Astrocyte (in vitro differentiated cells and primary cell): ENCODE results near the gene GLCCI1. TPM values are rescaled to one million over a fixed set of nuclear protein-coding genes. Genes with fewer than 3 reads are reported as not detected.

Experiments used
- DNase-seq: peaks from one replicate; pipeline ENCODE4 v3.0.0-alpha.2; 2010; ENCODE audit warnings: low read depth
- FAIRE-seq: peaks from 2 replicates; lab custom pipeline; 2011; peaks lifted over from hg19 to GRCh38; lab: Jason Lieb, UNC
- H2AFZ ChIP-seq: 2 replicates; pipeline ENCODE4 v1.6.0; 2012; ENCODE audit warnings: low read depth, low read length, inconsistent platforms
- H3K27ac ChIP-seq: 2 replicates; pipeline ENCODE4 v1.5.1; 2011; ENCODE audit warnings: low read depth, low read length, inconsistent platforms
- H3K27me3 ChIP-seq: 2 replicates; pipeline ENCODE4 v1.6.0; 2011; ENCODE audit warnings: low read length, inconsistent platforms; ENCODE audit not compliant: insufficient read depth
- H3K36me3 ChIP-seq: 2 replicates; pipeline ENCODE4 v1.5.1; 2011; ENCODE audit warnings: low read length, inconsistent platforms; ENCODE audit not compliant: insufficient read depth
- H3K4me1 ChIP-seq: 2 replicates; pipeline ENCODE4 v1.5.1; 2011; ENCODE audit warnings: low read length, inconsistent platforms; ENCODE audit not compliant: insufficient read depth
- H3K4me2 ChIP-seq: 2 replicates; pipeline ENCODE4 v1.6.0; 2012; ENCODE audit warnings: low read length, inconsistent platforms
- H3K4me3 ChIP-seq: 2 replicates; pipeline ENCODE4 v1.5.1; 2011; ENCODE audit warnings: low read depth, mild to moderate bottlenecking, low read length, inconsistent platforms; ENCODE audit not compliant: insufficient read depth
- H3K79me2 ChIP-seq: 2 replicates; pipeline ENCODE4 v1.6.0; 2012; ENCODE audit warnings: mild to moderate bottlenecking, low read length, inconsistent platforms; ENCODE audit not compliant: insufficient read depth
- H3K9ac ChIP-seq: 2 replicates; pipeline ENCODE4 v1.6.0; 2012; ENCODE audit warnings: mild to moderate bottlenecking, low read length, inconsistent platforms
- H3K9me3 ChIP-seq: 2 replicates; pipeline ENCODE4 v1.5.1; 2012; ENCODE audit warnings: low read depth, mild to moderate bottlenecking, low read length, inconsistent platforms; ENCODE audit not compliant: insufficient read depth
- H4K20me1 ChIP-seq: 2 replicates; pipeline ENCODE4 v1.6.0; 2012; ENCODE audit warnings: low read length, inconsistent platforms; ENCODE audit not compliant: insufficient read depth
- H3K27ac Mint-ChIP-seq: one replicate; pipeline ENCODE4 v1.8.0; 2021; ENCODE audit warnings: mild to moderate bottlenecking, mixed read lengths; ENCODE audit not compliant: unreplicated experiment
- H3K27me3 Mint-ChIP-seq: one replicate; pipeline ENCODE4 v1.8.0; 2021; ENCODE audit warnings: low read depth, mixed read lengths; ENCODE audit not compliant: unreplicated experiment
- H3K36me3 Mint-ChIP-seq: one replicate; pipeline ENCODE4 v1.8.0; 2021; ENCODE audit warnings: low read depth, mixed read lengths; ENCODE audit not compliant: unreplicated experiment
- H3K4me1 Mint-ChIP-seq: one replicate; pipeline ENCODE4 v1.8.0; 2021; ENCODE audit warnings: low read depth, mixed read lengths; ENCODE audit not compliant: unreplicated experiment
- H3K4me3 Mint-ChIP-seq: one replicate; pipeline ENCODE4 v1.8.0; 2021; ENCODE audit warnings: mild to moderate bottlenecking, moderate library complexity, mixed read lengths; ENCODE audit not compliant: unreplicated experiment
- H3K9me3 Mint-ChIP-seq: one replicate; pipeline ENCODE4 v1.8.0; 2021; ENCODE audit warnings: mild to moderate bottlenecking, mixed read lengths; ENCODE audit not compliant: unreplicated experiment
- EZH2 ChIP-seq: IDR thresholded peaks from 2 replicates; pipeline ENCODE4 v1.6.1; 2012; ENCODE audit warnings: mild to moderate bottlenecking, low read length, inconsistent platforms; ENCODE audit not compliant: insufficient read depth
- total RNA-seq: library from RNA; stranded (reverse); gene quantifications from 2 replicates; pipeline ENCODE4 v1.2.1, GENCODE V29; 2021
- TF ChIP-seq, protein P1 (sequence below): IDR thresholded peaks from 2 replicates; pipeline ENCODE4 v1.5.1; 2011; ENCODE audit warnings: low read depth, mild to moderate bottlenecking, inconsistent platforms, low read length, moderate library complexity; ENCODE audit not compliant: insufficient read depth

GLCCI1 gene
- total RNA-seq, 1 donor from 2014 or later, result 24.2 TPM

DNA sequence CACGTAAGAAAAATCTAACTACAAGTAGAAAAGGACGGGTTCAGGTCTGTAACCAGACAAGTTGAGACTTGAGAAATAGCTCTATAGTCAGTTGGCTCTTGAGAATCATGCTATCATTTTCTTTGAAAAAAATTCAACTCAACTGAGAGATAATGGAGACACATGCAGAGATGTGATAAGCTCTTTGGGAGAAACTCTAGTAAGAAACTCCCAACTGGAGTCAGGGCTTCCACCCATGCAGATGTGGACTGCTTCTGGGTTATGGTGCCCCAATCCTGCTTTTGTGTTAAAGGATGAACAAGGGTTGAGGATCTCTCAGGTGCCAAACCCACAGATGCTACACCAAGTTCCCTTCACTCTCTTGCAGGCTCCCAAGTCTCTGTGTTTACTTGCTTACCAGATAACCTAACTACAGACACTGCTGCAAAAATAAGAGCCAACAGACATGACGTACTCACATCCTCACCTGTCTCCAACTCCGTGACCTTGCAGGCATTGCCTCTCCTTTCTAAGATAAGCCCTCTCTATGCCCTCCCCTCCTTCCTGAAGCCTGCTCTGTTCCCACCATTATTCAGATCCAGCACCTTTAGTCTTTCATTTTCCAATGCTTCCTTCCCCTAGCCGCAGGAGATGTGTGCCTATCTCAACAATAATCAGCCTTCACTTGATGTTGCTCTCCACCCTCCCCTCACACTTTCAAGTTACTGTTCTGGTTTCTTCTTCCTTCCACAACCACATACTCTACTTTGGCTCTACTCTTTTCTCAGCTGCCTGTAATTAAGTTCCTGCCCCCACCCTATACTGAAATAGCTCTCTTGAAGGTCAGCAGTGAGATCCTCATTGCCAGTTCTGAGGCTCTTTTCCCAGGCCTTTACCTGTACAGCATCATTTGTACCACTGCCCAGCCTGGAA is 163.4 kb downstream of the GLCCI1 start:
- Histone ChIP-seq H3K27ac (no peak overlapping the region), H4K20me1 (no peaks in the 10 kb centered on the region), H3K9ac (no peak overlapping the region), H3K4me1 (no peaks in the 10 kb centered on the region), H3K9me3 (no peaks in the 10 kb centered on the region), H3K79me2 (no peaks in the 10 kb centered on the region), H3K4me2 (no peak overlapping the region), H3K27me3 (no peaks in the 10 kb centered on the region), H2AFZ (no peak overlapping the region), H3K36me3 (no peaks in the 10 kb centered on the region), H3K4me3 (no peak overlapping the region)
- no peaks in the 10 kb centered on the region for H3K36me3 Mint-ChIP-seq
- no peak overlapping the region for H3K27ac Mint-ChIP-seq
- DNase-seq, result no peak
- TF ChIP-seq EZH2, result no peak
- TF ChIP-seq, protein P1, sequence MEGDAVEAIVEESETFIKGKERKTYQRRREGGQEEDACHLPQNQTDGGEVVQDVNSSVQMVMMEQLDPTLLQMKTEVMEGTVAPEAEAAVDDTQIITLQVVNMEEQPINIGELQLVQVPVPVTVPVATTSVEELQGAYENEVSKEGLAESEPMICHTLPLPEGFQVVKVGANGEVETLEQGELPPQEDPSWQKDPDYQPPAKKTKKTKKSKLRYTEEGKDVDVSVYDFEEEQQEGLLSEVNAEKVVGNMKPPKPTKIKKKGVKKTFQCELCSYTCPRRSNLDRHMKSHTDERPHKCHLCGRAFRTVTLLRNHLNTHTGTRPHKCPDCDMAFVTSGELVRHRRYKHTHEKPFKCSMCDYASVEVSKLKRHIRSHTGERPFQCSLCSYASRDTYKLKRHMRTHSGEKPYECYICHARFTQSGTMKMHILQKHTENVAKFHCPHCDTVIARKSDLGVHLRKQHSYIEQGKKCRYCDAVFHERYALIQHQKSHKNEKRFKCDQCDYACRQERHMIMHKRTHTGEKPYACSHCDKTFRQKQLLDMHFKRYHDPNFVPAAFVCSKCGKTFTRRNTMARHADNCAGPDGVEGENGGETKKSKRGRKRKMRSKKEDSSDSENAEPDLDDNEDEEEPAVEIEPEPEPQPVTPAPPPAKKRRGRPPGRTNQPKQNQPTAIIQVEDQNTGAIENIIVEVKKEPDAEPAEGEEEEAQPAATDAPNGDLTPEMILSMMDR, result no peak
- H3K4me3 Mint-ChIP-seq, result no peak overlapping the region
- H3K4me1 Mint-ChIP-seq, result peaks cover 13% of the 10 kb centered on the region
- H3K9me3 Mint-ChIP-seq, result no peaks in the 10 kb centered on the region
- FAIRE-seq, result no peak
- no peaks in the 10 kb centered on the region for H3K27me3 Mint-ChIP-seq

DNA sequence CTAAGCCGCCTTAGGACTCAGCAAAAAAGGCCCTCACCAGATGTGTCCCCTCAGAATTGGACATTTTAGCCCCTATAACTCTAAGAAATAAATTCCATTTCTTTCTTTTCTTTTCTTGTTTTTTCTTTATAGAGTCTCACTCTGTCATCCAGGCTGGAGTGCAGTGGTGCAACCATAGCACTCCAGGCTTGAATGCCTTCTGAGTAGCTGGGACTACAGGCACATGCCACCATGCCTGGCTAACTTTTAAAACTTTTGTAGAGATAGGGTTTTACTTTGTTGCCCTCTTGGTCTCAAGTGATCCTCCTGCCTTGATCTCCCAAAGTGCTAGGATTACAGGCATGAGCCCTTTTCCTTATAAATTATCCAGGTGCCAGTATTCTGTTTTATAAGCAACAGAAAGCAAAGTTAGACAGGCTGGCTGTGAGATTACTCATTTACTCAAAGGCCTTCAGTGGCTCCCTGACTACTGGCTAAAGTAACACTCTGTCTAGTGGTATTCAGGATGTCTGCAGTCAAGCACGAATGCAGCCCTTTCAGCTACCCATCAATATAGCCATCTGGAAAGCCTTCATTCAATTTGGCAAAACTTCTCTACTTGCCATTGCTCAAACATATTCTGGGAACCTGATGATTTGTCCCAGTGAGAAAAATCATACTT is 164.7 kb downstream of the GLCCI1 start:
- Histone ChIP-seq H3K36me3 (no peaks in the 10 kb centered on the region), H3K9me3 (no peaks in the 10 kb centered on the region), H3K9ac (no peak overlapping the region), H2AFZ (no peak overlapping the region), H3K27ac (no peak overlapping the region), H3K4me3 (no peak overlapping the region), H3K4me1 (no peaks in the 10 kb centered on the region), H3K79me2 (no peaks in the 10 kb centered on the region), H3K27me3 (no peaks in the 10 kb centered on the region), H3K4me2 (no peak overlapping the region), H4K20me1 (no peaks in the 10 kb centered on the region)
- Mint-ChIP-seq H3K27me3 (no peaks in the 10 kb centered on the region), H3K4me3 (no peak overlapping the region), H3K4me1 (peaks cover 13% of the 10 kb centered on the region), H3K27ac (no peak overlapping the region), H3K36me3 (no peaks in the 10 kb centered on the region), H3K9me3 (no peaks in the 10 kb centered on the region)
- TF ChIP-seq, protein P1, result no peak
- TF ChIP-seq EZH2, result no peak
- no peak for FAIRE-seq
- no peak for DNase-seq
